GM18507 (cell line): ENCODE data around the gene HAPLN3.

Source experiments
- DNase-seq: peaks from one replicate; pipeline ENCODE4 v3.0.0; 2011; ENCODE audit warnings: low read depth; ENCODE audit not compliant: insufficient read length; ENCODE audit errors: extremely low spot score
- FAIRE-seq: peaks from 2 replicates; lab custom pipeline; 2011; peaks lifted over from hg19 to GRCh38; lab: Jason Lieb, UNC

Gene HAPLN3

GRCh38 chr15:88835646-88836045 is 59.7 kb downstream of the HAPLN3 start:
- FAIRE-seq (no peak), DNase-seq (no peak)

- no peak for DNase-seq
- FAIRE-seq = no peak
Measured at GRCh38 chr15:88835119-88835518, 60.2 kb downstream of the HAPLN3 start.

GRCh38 chr15:88834211-88834812 is 61.0 kb downstream of the HAPLN3 start:
- FAIRE-seq = no peak
- no peak for DNase-seq

- no peak for FAIRE-seq
- DNase-seq = no peak
Measured at GRCh38 chr15:88833731-88834100, 61.6 kb downstream of the HAPLN3 start.

GRCh38 chr15:88832820-88833730 is 62.3 kb downstream of the HAPLN3 start:
- DNase-seq (no peak), FAIRE-seq (no peak)

GRCh38 chr15:88830016-88830415 is 65.3 kb downstream of the HAPLN3 start:
- FAIRE-seq (no peak), DNase-seq (no peak)

- DNase-seq (no peak), FAIRE-seq (no peak)
Measured at GRCh38 chr15:88828791-88829190, 66.6 kb downstream of the HAPLN3 start.
